IMR-90 (cell line): ENCODE data around the gene MZF1. TPM values are rescaled to one million over a fixed set of nuclear protein-coding genes. Genes with fewer than 3 reads are reported as not detected.

Experiments used
- ATAC-seq: fragments of 200-7000 bp; cut with Tn5 transposase; 2 replicates; pipeline ENCODE4 v1.9.1; 2020; ENCODE audit warnings: low read depth, mild to moderate bottlenecking, moderate library complexity
- BruUV-seq: library from RNA; stranded (reverse); fragments of 400-500 nt; replicated peaks from 2 replicates; lab custom pipeline; 2021; lab: Mats Ljungman, UMichigan
- CTCF ChIA-PET: fragments of 300-600 bp; formaldehyde crosslinking; extraction: SDS; loops from one replicate; lab custom pipeline; 2021; ENCODE audit warnings: antibody characterized with exemption; lab: Yijun Ruan, JAX
- POLR2A ChIA-PET: fragments of 300-600 bp; sonication (Branson Sonifier 250); formaldehyde crosslinking; loops from one replicate; lab custom pipeline; 2022; ENCODE audit warnings: antibody characterized with exemption; ENCODE audit not compliant: unreplicated experiment; lab: Charles Lee
- DNase-seq: peaks from one replicate; pipeline ENCODE4 v3.0.0; 2013
- H2AFZ ChIP-seq: replicated peaks from 2 replicates; pipeline ENCODE3; 2013; ENCODE audit warnings: low read length, mild to moderate bottlenecking; ENCODE audit not compliant: poor library complexity
- H2AK5ac ChIP-seq: 2 replicates; pipeline ENCODE4 v1.6.1; 2013; ENCODE audit warnings: low read depth, low read length, inconsistent platforms
- H2AK9ac ChIP-seq: replicated peaks from 2 replicates; pipeline ENCODE3; 2013; ENCODE audit warnings: mild to moderate bottlenecking, low read depth, low read length, moderate library complexity; ENCODE audit not compliant: poor library complexity
- H2BK120ac ChIP-seq: 2 replicates; pipeline ENCODE4 v1.6.1; 2013; ENCODE audit warnings: low read depth, low read length, inconsistent platforms
- H2BK15ac ChIP-seq: 3 replicates; pipeline ENCODE4 v1.6.1; 2013; ENCODE audit warnings: low read depth, low read length, inconsistent platforms
- H2BK20ac ChIP-seq: 2 replicates; pipeline ENCODE4 v1.6.1; 2013; ENCODE audit warnings: low read depth, mild to moderate bottlenecking, inconsistent platforms, low read length, moderate library complexity
- H2BK5ac ChIP-seq: 2 replicates; pipeline ENCODE4 v1.6.1; 2013; ENCODE audit warnings: mild to moderate bottlenecking, low read depth, low read length, inconsistent platforms; ENCODE audit not compliant: poor library complexity, severe bottlenecking
- H3K14ac ChIP-seq: replicated peaks from 2 replicates; pipeline ENCODE4 v1.6.1; 2013; ENCODE audit warnings: low read depth, low read length, inconsistent platforms
- H3K18ac ChIP-seq: 2 replicates; pipeline ENCODE4 v1.6.1; 2013; ENCODE audit warnings: low read depth, low read length, control low read depth
- H3K23ac ChIP-seq: 2 replicates; pipeline ENCODE4 v1.6.1; 2013; ENCODE audit warnings: low read depth, low read length, inconsistent platforms
- H3K27ac ChIP-seq: 2 replicates; pipeline ENCODE4 v1.5.1; 2013; ENCODE audit warnings: mild to moderate bottlenecking, control low read depth, low read length; ENCODE audit not compliant: insufficient read depth
- H3K27me3 ChIP-seq: 2 replicates; pipeline ENCODE4 v1.6.1; 2013; ENCODE audit warnings: low read length; ENCODE audit not compliant: control insufficient read depth, insufficient read depth
- H3K36me3 ChIP-seq: 2 replicates; pipeline ENCODE4 v1.6.1; 2013; ENCODE audit warnings: low read length, mixed read lengths; ENCODE audit not compliant: control insufficient read depth, insufficient read depth
- H3K4ac ChIP-seq: 2 replicates; pipeline ENCODE4 v1.6.1; 2013; ENCODE audit warnings: low read depth, low read length, inconsistent platforms
- H3K4me1 ChIP-seq: 2 replicates; pipeline ENCODE4 v1.6.1; 2013; ENCODE audit warnings: low read length, mixed read lengths; ENCODE audit not compliant: control insufficient read depth, insufficient read depth
- H3K4me2 ChIP-seq: 2 replicates; pipeline ENCODE4 v1.6.1; 2013; ENCODE audit warnings: low read depth, mild to moderate bottlenecking, control low read depth, low read length, moderate library complexity
- H3K4me3 ChIP-seq: 2 replicates; pipeline ENCODE4 v1.5.1; 2013; ENCODE audit warnings: low read depth, mild to moderate bottlenecking, control low read depth, low read length, moderate library complexity; ENCODE audit not compliant: insufficient read depth
- H3K56ac ChIP-seq: 2 replicates; pipeline ENCODE4 v1.6.1; 2013; ENCODE audit warnings: low read length, inconsistent platforms; ENCODE audit not compliant: insufficient read depth; ENCODE audit errors: extremely low read depth
- H3K79me1 ChIP-seq, 2 experiments: 2 replicates each; pipeline ENCODE4 v1.6.1; 2013; ENCODE audit warnings: low read length in 2 of 2, inconsistent platforms in 1 of 2, low read depth in 1 of 2
- H3K9ac ChIP-seq: 2 replicates; pipeline ENCODE4 v1.6.1; 2013; ENCODE audit warnings: low read depth, low read length, control low read depth
- H3K9me1 ChIP-seq: 2 replicates; pipeline ENCODE4 v1.6.1; 2013; ENCODE audit warnings: low read length, inconsistent platforms; ENCODE audit not compliant: insufficient read depth
- H3K9me3 ChIP-seq: 2 replicates; pipeline ENCODE4 v1.6.1; 2013; ENCODE audit warnings: low read length; ENCODE audit not compliant: control insufficient read depth, insufficient read depth
- H4K20me1 ChIP-seq: 2 replicates; pipeline ENCODE4 v1.6.1; 2013; ENCODE audit warnings: low read length, inconsistent platforms; ENCODE audit not compliant: insufficient read depth
- H4K5ac ChIP-seq: 2 replicates; pipeline ENCODE4 v1.6.1; 2013; ENCODE audit warnings: mild to moderate bottlenecking, low read depth, low read length, control low read depth
- H4K8ac ChIP-seq, 2 experiments: 2 replicates each; pipeline ENCODE4 v1.6.1; 2013; ENCODE audit warnings: low read depth in 2 of 2, low read length in 2 of 2, control low read depth in 1 of 2, inconsistent platforms in 1 of 2
- H4K91ac ChIP-seq: 2 replicates; pipeline ENCODE4 v1.6.1; 2013; ENCODE audit warnings: low read depth, low read length, inconsistent platforms; ENCODE audit not compliant: insufficient read depth
- CTCF ChIP-seq: conservative IDR thresholded peaks from 2 replicates; pipeline ENCODE4 v1.5.1; 2012; ENCODE audit warnings: mild to moderate bottlenecking, low read depth, low read length, improper control_type of control experiment
- MXI1 ChIP-seq: IDR thresholded peaks from 2 replicates; pipeline ENCODE4 v1.6.1; 2012; ENCODE audit warnings: low read depth, mild to moderate bottlenecking, low read length, moderate library complexity, borderline replicate concordance
- WGBS, 2 experiments: methylation state at CpG; one replicate each; pipeline versions ENCODE4 v1.1.5 to v1.1.7; 2013; ENCODE audit warnings: missing lambda C conversion rate in 2 of 2; ENCODE audit not compliant: insufficient read length in 1 of 2; ENCODE audit errors: extremely low coverage in 2 of 2; 5-methylcytosine and 5-hydroxymethylcytosine counted together
- dilution Hi-C: fragments of 300-500 bp; cut with HindIII; formaldehyde crosslinking; loops from one replicate; pipeline ENCODE4 v1.14.3; 2018; ENCODE audit warnings: low sequenced_read_pairs; ENCODE audit not compliant: unreplicated experiment
- in situ Hi-C: fragments of 300-500 bp; cut with MboI; formaldehyde crosslinking; loops from 3 replicates; pipeline ENCODE4 v1.14.3; 2019; ENCODE audit warnings: low sequenced_read_pairs, inconsistent platforms, mixed read lengths
- intact Hi-C: fragments of 100-400 bp; cut with micrococcal nuclease; formaldehyde crosslinking; loops from 2 replicates; pipeline ENCODE4 v1.10.0; 2022
- polyA plus RNA-seq, 3 experiments: library from polyadenylated mRNA; depleted of rRNA; stranded (reverse); fragments of >200 nt; gene quantifications; 2 replicates each; pipeline ENCODE4 v1.2.3, GENCODE V29; 2012; ENCODE audit warnings: low replicate concordance in 1 of 3
- total RNA-seq: library from RNA; depleted of rRNA; stranded (reverse); fragments of >200 nt; gene quantifications from 2 replicates; pipeline ENCODE4 v1.2.3, GENCODE V29; 2012

The MZF1 gene
- total and polyA plus RNA-seq, 2 of the 4 experiments (the other 2 are of a cell fraction) = 3.4 to 15.0 TPM

DNA sequence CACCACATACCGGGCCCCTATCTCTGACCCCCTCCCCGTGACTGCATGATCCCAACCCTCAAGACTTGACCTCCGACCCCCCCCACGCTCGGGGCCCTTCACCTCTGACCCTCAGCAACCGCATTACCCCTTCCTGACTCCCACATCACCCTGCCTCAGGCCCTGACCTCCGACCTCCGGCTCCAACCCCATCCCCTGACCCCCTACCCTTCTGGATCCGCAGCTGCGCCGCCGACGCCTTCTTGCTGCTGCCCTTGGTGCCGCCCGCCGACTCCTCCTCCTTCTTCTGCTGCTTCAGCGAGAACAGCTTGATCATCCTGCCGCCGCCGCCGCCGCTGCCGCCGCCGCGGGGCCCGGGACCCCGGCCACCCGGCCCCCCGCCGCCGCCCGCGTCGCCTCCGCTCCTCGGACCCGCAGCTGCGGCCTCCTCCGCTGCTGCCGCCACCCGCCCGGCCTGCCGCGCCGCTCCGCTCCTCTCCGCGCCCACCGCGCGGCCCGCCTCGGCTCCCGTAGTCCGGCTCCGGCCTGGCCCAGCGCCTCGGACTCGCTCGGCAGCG lies 15.0 kb downstream of the MZF1 start, which contains the start of gene UBE2M:
Gene UBE2M (minus strand): TSS at position 546 of the 557 bp plus-strand sequence. CDS start 230 bp downstream, at position 316.
- Histone ChIP-seq H3K4ac (peak within 1 kb of the TSS; percentile 99), H3K4me3 (peak within 1 kb of the TSS; percentile 81), H2AK9ac (peak within 1 kb of the TSS; percentile 100), H4K20me1 (peaks cover 12% of the 10 kb centered on the region), H2BK120ac (peak within 1 kb of the TSS; percentile 84), H3K23ac (peak within 1 kb of the TSS; percentile 99), H3K14ac (peak within 1 kb of the TSS; percentile 99), H2BK15ac (peak within 1 kb of the TSS; percentile 67; the same call in 1 of the 3 replicates), H3K27me3 (no peaks in the 10 kb centered on the region), H3K79me1 (peaks cover 18 to 58% of the 10 kb centered on the region in 2 experiments), H3K4me2 (peak within 1 kb of the TSS; percentile 91), H3K4me1 (peaks cover 32% of the 10 kb centered on the region), H4K8ac (peak within 1 kb of the TSS; percentile 100), H3K9me1 (peaks cover 28% of the 10 kb centered on the region), H2BK5ac (peak within 1 kb of the TSS; percentile 100), H3K18ac (peak within 1 kb of the TSS; percentile 94), H2AK5ac (peak within 1 kb of the TSS; percentile 99), H3K9me3 (no peaks in the 10 kb centered on the region), H4K5ac (peak within 1 kb of the TSS; percentile 95), H3K56ac (peak within 1 kb of the TSS; percentile 98), H3K9ac (peak within 1 kb of the TSS; percentile 99), H4K91ac (peak within 1 kb of the TSS; percentile 99), H3K27ac (peak within 1 kb of the TSS; percentile 100), H3K36me3 (peaks cover 13% of the 10 kb centered on the region; the same call in 1 of the 2 replicates), H2AFZ (peak within 1 kb of the TSS; percentile 100), H2BK20ac (peak within 1 kb of the TSS; percentile 32; the same call in 1 of the 2 replicates)
- ATAC-seq = peak; percentile 1
- BruUV-seq = no TSS peak
- ChIA-PET POLR2A (no interaction called here), CTCF (no interaction called here)
- dilution Hi-C loops (no loop called here), intact Hi-C loops (loop anchor here (2.0 kb wide), 1 partner anchor 13 kb away; the partner anchor contains the start of gene TRIM28), in situ Hi-C loops (no loop called here)
- 0% methylated on average over 30 of the region's 62 CpGs; no CpG with 5 or more reads in 1 of the 2 experiments for WGBS, 2 experiments
- no peak for DNase-seq
- TF ChIP-seq CTCF (no peak), MXI1 (0 out of 2 replicates have a peak, but pooled peaks have one; percentile 18)
